Heart left ventricle (tissue), 16 donors: ENCODE data around the gene TOP1. TPM values are rescaled to one million over a fixed set of nuclear protein-coding genes. Genes with fewer than 3 reads are reported as not detected.

Experiments
- ATAC-seq, 4 donors: fragments of 200-7000 bp; cut with Tn5 transposase; one replicate each; pipeline ENCODE4 v1.9.1; 2020 to 2022; ENCODE audit warnings: moderate library complexity in 4 of 4, mild to moderate bottlenecking in 3 of 4, moderate number of reproducible peaks in 1 of 4
- DNase-seq, 5 donors: peaks; one replicate each; pipeline ENCODE4 v3.0.0-alpha.2; 2020
- H3K27ac ChIP-seq, 12 donors: fragments of 200-600 bp; sonication (generic) in 4 of 12; one replicate each; pipeline versions ENCODE4 v1.5.0 to v1.8.0; 2016 to 2022; ENCODE audit warnings: mild to moderate bottlenecking in 2 of 12
- H3K27me3 ChIP-seq, 9 donors: fragments of 200-600 bp; sonication (generic) in 2 of 9; one replicate each; pipeline versions ENCODE4 v1.5.1 to v1.8.0; 2016 to 2022; ENCODE audit warnings: mild to moderate bottlenecking in 3 of 9
- H3K36me3 ChIP-seq, 9 donors: fragments of 200-600 bp; sonication (generic) in 2 of 9; one replicate each; pipeline versions ENCODE4 v1.5.0 to v1.8.0; 2018 to 2022; ENCODE audit warnings: mild to moderate bottlenecking in 2 of 9
- H3K4me1 ChIP-seq, 12 donors: fragments of 200-600 bp; sonication (generic) in 4 of 12; one replicate each; pipeline versions ENCODE4 v1.5.0 to v1.8.0; 2016 to 2022; ENCODE audit warnings: mild to moderate bottlenecking in 3 of 12
- H3K4me3 ChIP-seq, 12 donors: fragments of 200-600 bp; sonication (generic) in 4 of 12; one replicate each; pipeline versions ENCODE4 v1.5.0 to v1.8.0; 2017 to 2022; ENCODE audit warnings: mild to moderate bottlenecking in 9 of 12, moderate library complexity in 4 of 12
- H3K9me3 ChIP-seq, 12 donors: fragments of 200-600 bp; sonication (generic) in 4 of 12; one replicate each; pipeline versions ENCODE4 v1.5.0 to v1.8.0; 2016 to 2022; ENCODE audit warnings: mild to moderate bottlenecking in 1 of 12
- POLR2A ChIP-seq, 2 donors: fragments of 450-650 bp; IDR thresholded peaks; one replicate each; pipeline ENCODE4 v1.6.1; 2017; ENCODE audit warnings: antibody characterized with exemption in 2 of 2, mild to moderate bottlenecking in 2 of 2, moderate library complexity in 2 of 2
- WGBS, 4 donors: extraction: QIAGEN DNeasy Blood & Tissue Kit in 2 of 4; methylation state at CpG; one replicate each; pipeline versions ENCODE4 v1.1.5 to v1.1.7; 2013 to 2018; 5-methylcytosine and 5-hydroxymethylcytosine counted together
- intact Hi-C, 10 donors: fragments of 100-400 bp; cut with DNase I; formaldehyde crosslinking; loops; one replicate each; pipeline versions ENCODE4 v1.11.1 to v1.14.2; 2022
- polyA plus RNA-seq, 2 donors: library from polyadenylated mRNA; stranded (reverse); fragments of 200-250 nt; gene quantifications; one replicate each; pipeline ENCODE4 v1.2.3, GENCODE V29; 2013
- total RNA-seq, 9 donors: library from RNA; depleted of rRNA in 2 of 9; stranded (reverse); fragments of >200 nt in 2 of 9; fragmentation: NEBNext Ultra II Directional in 3 of 9; extraction: Animal tissue kit (Norgen Biotek cat#: 25700) in 3 of 9; gene quantifications; one replicate each; pipeline versions ENCODE4 v1.1.0 to v1.2.4, GENCODE V29; 2016 to 2023
- TF ChIP-seq, protein P1 (sequence below), 12 donors: fragments of 200-600 bp; sonication (generic) in 4 of 12; IDR thresholded peaks; one replicate each; pipeline versions ENCODE4 v1.5.0 to v1.8.0; 2018 to 2022; ENCODE audit warnings: antibody characterized with exemption in 12 of 12, mild to moderate bottlenecking in 5 of 12
- donor health status: ischemic (EF 13 %, LVEDD 7.1; RV severe dilation, severe dysfunction).
- donor health status: healthy with polysubstance abuse.
- donor health status: DM: no; HTN: yes; CAD: no.
- donor health status: DM: no; HTN: no; CAD: no.
- donor health status: ischemic (EF 25% LVEDD 6.9; RV normal size, moderate dysfunction).
- donor health status: ischemic (EF 25% LVEDD 5.7; RV mildly dilated, moderate dysfunction).
- donor health status: healthy.
- donor health status: DM: yes; HTN: yes; CAD: no.
- donor health status: ischemic (EF 35%, LVEDD 5.7; RV mildly dilated, moderate dysfunction).
- donor health status: nonischemic (EF 11% LVEDD 7.7; RV severe dilation, severe dysfunction).
- donor health status: DM: yes; HTN: yes; CAD: no.
- donor health status: PGD.
- donor health status: ischemic (EF 29% LVEDD 5.4; RV normal size, mild dysfunction).
- donor health status: nonischemic (EF 23%, LVEDD 6.1; RV moderate dilation, normal function).

The TOP1 gene
- total and polyA plus RNA-seq, 11 donors: 11.6 to 32.3 (median 21.4) TPM

DNA sequence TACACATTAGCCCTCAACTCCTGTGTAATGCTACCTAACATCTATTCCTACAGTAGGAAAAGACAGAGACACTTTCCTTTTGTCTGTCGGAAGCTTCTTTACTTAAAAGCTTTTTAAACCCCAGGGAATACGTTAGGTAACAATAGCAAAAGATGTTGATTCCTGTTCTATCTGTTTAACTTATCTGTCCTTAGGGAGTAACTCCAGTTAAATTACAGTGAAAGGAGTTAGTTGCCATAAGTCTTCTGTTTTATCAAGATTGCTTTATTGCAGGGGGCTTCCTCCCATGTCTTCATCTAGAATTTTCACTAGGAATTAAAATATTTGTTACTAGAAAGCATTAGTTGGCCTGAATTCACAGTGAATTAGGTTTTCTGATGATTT, 26.2 kb downstream of the TOP1 start:
- no peak overlapping the region for H3K4me3 ChIP-seq
- H3K36me3 ChIP-seq: no peaks in the 10 kb centered on the region
- no peaks in the 10 kb centered on the region for H3K27me3 ChIP-seq
- peaks cover 16 to 92% (median 82%) of the 10 kb centered on the region in 12 donors for H3K4me1 ChIP-seq
- no peaks in the 10 kb centered on the region for H3K9me3 ChIP-seq
- intact Hi-C loops: no loop called here
- TF ChIP-seq POLR2A (IDR thresholded peaks at IDR 0.05): no peak
- TF ChIP-seq, protein P1, sequence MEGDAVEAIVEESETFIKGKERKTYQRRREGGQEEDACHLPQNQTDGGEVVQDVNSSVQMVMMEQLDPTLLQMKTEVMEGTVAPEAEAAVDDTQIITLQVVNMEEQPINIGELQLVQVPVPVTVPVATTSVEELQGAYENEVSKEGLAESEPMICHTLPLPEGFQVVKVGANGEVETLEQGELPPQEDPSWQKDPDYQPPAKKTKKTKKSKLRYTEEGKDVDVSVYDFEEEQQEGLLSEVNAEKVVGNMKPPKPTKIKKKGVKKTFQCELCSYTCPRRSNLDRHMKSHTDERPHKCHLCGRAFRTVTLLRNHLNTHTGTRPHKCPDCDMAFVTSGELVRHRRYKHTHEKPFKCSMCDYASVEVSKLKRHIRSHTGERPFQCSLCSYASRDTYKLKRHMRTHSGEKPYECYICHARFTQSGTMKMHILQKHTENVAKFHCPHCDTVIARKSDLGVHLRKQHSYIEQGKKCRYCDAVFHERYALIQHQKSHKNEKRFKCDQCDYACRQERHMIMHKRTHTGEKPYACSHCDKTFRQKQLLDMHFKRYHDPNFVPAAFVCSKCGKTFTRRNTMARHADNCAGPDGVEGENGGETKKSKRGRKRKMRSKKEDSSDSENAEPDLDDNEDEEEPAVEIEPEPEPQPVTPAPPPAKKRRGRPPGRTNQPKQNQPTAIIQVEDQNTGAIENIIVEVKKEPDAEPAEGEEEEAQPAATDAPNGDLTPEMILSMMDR (IDR thresholded peaks at IDR 0.05): no peak
- ATAC-seq (no peak), DNase-seq (no peak)
- H3K27ac ChIP-seq: peak overlapping the region in 1 of 12 donors; percentile 5
- 55 to 64% (median 59%) methylated on average over 2 of the region's 2 CpGs for WGBS, 4 donors

GRCh38 chr20:41055679-41056078, 27.1 kb downstream of the TOP1 start:
- H3K36me3 ChIP-seq: no peaks in the 10 kb centered on the region
- no peak for DNase-seq
- no peaks in the 10 kb centered on the region for H3K9me3 ChIP-seq
- no peak overlapping the region for H3K27ac ChIP-seq
- intact Hi-C loops: no loop called here
- TF ChIP-seq, protein P1 (IDR thresholded peaks at IDR 0.05): no peak
- no peak for TF ChIP-seq POLR2A (IDR thresholded peaks at IDR 0.05)
- WGBS, 4 donors: 76 to 91% (median 85%) methylated on average over 1 of the region's 1 CpG
- ATAC-seq: no peak
- H3K27me3 ChIP-seq: no peaks in the 10 kb centered on the region
- no peak overlapping the region for H3K4me3 ChIP-seq
- peaks cover 16 to 85% (median 74%) of the 10 kb centered on the region in 12 donors for H3K4me1 ChIP-seq

- Histone ChIP-seq H3K27me3 (no peaks in the 10 kb centered on the region), H3K4me1 (peaks cover 9 to 61% (median 50%) of the 10 kb centered on the region in 12 donors), H3K27ac (peak overlapping the region in 1 of 12 donors; percentile 47), H3K9me3 (no peaks in the 10 kb centered on the region), H3K36me3 (peaks cover 0 to 22% (median 19%) of the 10 kb centered on the region in 9 donors), H3K4me3 (no peak overlapping the region)
- ATAC-seq (peak in 3 of 4 donors; percentile 66 to 80 (median 79)), DNase-seq (no peak)
- intact Hi-C loops: no loop called here
- 65 to 77% (median 72%) methylated on average over 3 of the region's 3 CpGs for WGBS, 4 donors
- TF ChIP-seq, protein P1 (IDR thresholded peaks at IDR 0.05): no peak
- no peak for TF ChIP-seq POLR2A (IDR thresholded peaks at IDR 0.05)
These were observed 29.5 kb downstream of the TOP1 start for GRCh38 chr20:41057999-41058673.

GRCh38 chr20:41058674-41059635, 30.3 kb downstream of the TOP1 start:
- peaks cover 0 to 28% (median 22%) of the 10 kb centered on the region in 9 donors for H3K36me3 ChIP-seq
- H3K27me3 ChIP-seq: no peaks in the 10 kb centered on the region
- DNase-seq: no peak
- H3K4me1 ChIP-seq: peaks cover 9 to 60% (median 43%) of the 10 kb centered on the region in 12 donors
- H3K27ac ChIP-seq: peak overlapping the region in 1 of 12 donors; percentile 47
- 90 to 92% (median 92%) methylated on average over 14 of the region's 14 CpGs for WGBS, 4 donors
- TF ChIP-seq, protein P1 (IDR thresholded peaks at IDR 0.05): no peak
- TF ChIP-seq POLR2A (IDR thresholded peaks at IDR 0.05): no peak
- ATAC-seq: no peak
- no peak overlapping the region for H3K4me3 ChIP-seq
- intact Hi-C loops: no loop called here
- H3K9me3 ChIP-seq: no peaks in the 10 kb centered on the region
